HG03095 (cell line): ENCODE data around the gene ZNF700.
"Not testable (repeated sequence)": the region's sequence is repeated elsewhere in the genome, so short reads cannot be mapped to it uniquely, and the experiment has no call there.

Experiments
- ATAC-seq: cut with Tn5 transposase; IDR thresholded peaks from one replicate; pipeline ENCODE4 v1.9.1; 2021; ENCODE audit warnings: moderate library complexity; ENCODE audit not compliant: unreplicated experiment

ZNF700 gene

GRCh38 chr19:11924886-11925650 lies at the start of gene ZNF700:
Gene ZNF700 (plus strand): TSS chr19:11925107. CDS start chr19:11925211, 104 bp downstream.
- peak; percentile 76 for ATAC-seq

GRCh38 chr19:11879687-11880266 lies 45.1 kb upstream of the ZNF700 start:
- not testable (repeated sequence) for ATAC-seq

GRCh38 chr19:11880598-11880997 lies 44.3 kb upstream of the ZNF700 start:
- ATAC-seq = no peak

- no peak for ATAC-seq
Measured at GRCh38 chr19:11881151-11881800, 43.6 kb upstream of the ZNF700 start.

GRCh38 chr19:11882606-11883005 lies 42.3 kb upstream of the ZNF700 start:
- ATAC-seq = no peak

GRCh38 chr19:11887234-11887610 lies 37.7 kb upstream of the ZNF700 start:
- no peak for ATAC-seq

- no peak for ATAC-seq
Measured at GRCh38 chr19:11887611-11888531, 37.0 kb upstream of the ZNF700 start, which contains the start of gene ZNF69. Gene ZNF69 (plus strand): TSS chr19:11887782. CDS start chr19:11887924, 142 bp downstream.

GRCh38 chr19:11889901-11890300 lies 35.0 kb upstream of the ZNF700 start:
- ATAC-seq = not testable (repeated sequence)

- ATAC-seq = no peak
Measured at GRCh38 chr19:11890634-11891033, 34.3 kb upstream of the ZNF700 start.

- ATAC-seq = no peak
Measured at GRCh38 chr19:11894851-11895250, 30.1 kb upstream of the ZNF700 start.

GRCh38 chr19:11902228-11902627 lies 22.7 kb upstream of the ZNF700 start:
- no peak for ATAC-seq

GRCh38 chr19:11905928-11906327 lies 19.0 kb upstream of the ZNF700 start:
- ATAC-seq = no peak

GRCh38 chr19:11911937-11912336 lies 13.0 kb upstream of the ZNF700 start:
- not testable (repeated sequence) for ATAC-seq

GRCh38 chr19:11914417-11915051 lies 10.4 kb upstream of the ZNF700 start:
- not testable (repeated sequence) for ATAC-seq

- ATAC-seq = no peak
Measured at GRCh38 chr19:11921852-11922495, 2.9 kb upstream of the ZNF700 start.

- ATAC-seq = not testable (repeated sequence)
Measured at GRCh38 chr19:11925651-11926187, 812 bp downstream of the ZNF700 start.

- ATAC-seq = no peak
Measured at GRCh38 chr19:11927227-11927626, 2.3 kb downstream of the ZNF700 start.

- ATAC-seq = no peak
Measured at GRCh38 chr19:11931051-11931450, 6.1 kb downstream of the ZNF700 start.

GRCh38 chr19:11931513-11931912 lies 6.6 kb downstream of the ZNF700 start:
- ATAC-seq = no peak

- ATAC-seq = not testable (repeated sequence)
Measured at GRCh38 chr19:11935829-11936228, 10.9 kb downstream of the ZNF700 start.
